ENCODE data around the gene VAMP2.

Gene VAMP2

DNA sequence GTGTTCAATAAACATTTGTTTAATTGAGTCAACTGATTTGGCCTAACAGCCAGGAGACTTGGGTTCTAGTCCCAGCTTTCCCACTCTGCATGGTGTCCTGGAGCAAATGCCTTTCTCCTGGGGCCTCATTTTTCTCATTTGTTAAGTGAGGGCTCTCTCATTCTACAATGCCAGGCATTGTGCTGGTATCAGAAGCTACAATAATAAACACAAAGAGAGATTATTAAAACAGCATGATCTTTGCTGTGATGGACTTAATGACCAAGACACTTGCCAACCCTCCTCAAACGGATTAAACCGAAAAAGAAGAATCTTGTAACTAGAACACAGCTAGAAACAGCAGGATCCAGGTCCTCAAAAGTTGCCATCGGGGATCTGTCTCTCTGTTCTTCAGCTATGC is 4.8 kb upstream of the VAMP2 start:
- no peak overlapping the region for H3K4me3 ChIP-seq
- no peaks in the 10 kb centered on the region for H3K36me3 ChIP-seq
- H4K20me1 ChIP-seq: peaks cover 0 to under 1% (median 0%) of the 10 kb centered on the region in 11 experiments; a peak in 2 of 22 replicates
- TF ChIP-seq Cebpa-rat (IDR thresholded peaks at IDR 0.05): no peak
- no peak overlapping the region for H3K27ac ChIP-seq
- H3K9me3 ChIP-seq (replicated peaks in 1 of 11): no peaks in the 10 kb centered on the region
- peaks cover 40 to 54% (median 51%) of the 10 kb centered on the region in 10 experiments for H3K4me1 ChIP-seq
- peak overlapping the region in 4 of 11 experiments; percentile 8 to 19 (median 17); a peak in 2 of 22 replicates for H3K9ac ChIP-seq
- no peak overlapping the region for H3K4me2 ChIP-seq
- H3K27me3 ChIP-seq: no peaks in the 10 kb centered on the region

DNA sequence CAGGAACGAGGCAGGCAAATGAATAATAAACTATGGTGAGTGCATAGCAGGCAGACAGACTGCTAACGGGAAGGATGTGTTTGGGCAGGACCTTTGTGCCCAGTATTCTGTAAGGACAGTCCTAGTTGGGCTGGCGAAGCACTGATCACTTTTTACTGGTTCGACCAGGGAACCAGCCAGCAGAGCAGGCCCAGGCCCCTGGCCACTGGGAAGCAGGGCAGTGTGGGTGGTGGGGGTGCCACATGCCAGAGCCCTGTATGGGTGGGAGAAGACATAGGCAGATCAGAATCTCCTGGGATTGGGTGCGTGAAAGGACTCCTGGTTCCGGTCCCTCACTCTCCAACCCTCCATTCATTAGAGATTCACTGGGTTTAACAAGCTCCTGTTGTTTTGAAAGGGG is 4.0 kb upstream of the VAMP2 start:
- H3K4me1 ChIP-seq: peaks cover 38 to 52% (median 47%) of the 10 kb centered on the region in 10 experiments
- no peak overlapping the region for H3K27ac ChIP-seq
- H3K36me3 ChIP-seq: peaks cover 0 to under 1% (median 0%) of the 10 kb centered on the region in 11 experiments; a peak in 3 of 22 replicates
- TF ChIP-seq Cebpa-rat (IDR thresholded peaks at IDR 0.05): no peak
- H3K27me3 ChIP-seq: no peaks in the 10 kb centered on the region
- peaks cover 0 to 8% (median 5%) of the 10 kb centered on the region in 11 experiments; a peak in 16 of 22 replicates for H4K20me1 ChIP-seq
- no peaks in the 10 kb centered on the region for H3K9me3 ChIP-seq (replicated peaks in 1 of 11)
- no peak overlapping the region for H3K4me2 ChIP-seq
- no peak overlapping the region for H3K4me3 ChIP-seq
- peak overlapping the region in 3 of 11 experiments; percentile 18 to 31 (median 26); a peak in 2 of 22 replicates for H3K9ac ChIP-seq

DNA sequence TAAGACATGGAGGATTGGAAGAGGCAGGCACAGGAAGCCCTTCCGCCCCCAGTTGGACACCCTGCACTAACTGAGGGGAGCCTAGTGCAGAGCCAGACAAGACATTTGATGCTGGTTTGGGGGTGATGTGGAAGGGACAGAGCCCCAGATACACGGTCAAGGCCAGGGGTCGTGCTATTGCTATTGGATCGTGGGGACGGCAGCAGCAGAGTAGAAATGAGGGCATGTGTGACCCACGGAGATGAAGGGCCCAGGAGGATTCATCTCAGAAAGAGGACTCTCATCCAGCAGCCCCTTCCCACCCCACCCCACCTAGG is 2.0 kb upstream of the VAMP2 start:
- peaks cover 8 to 20% (median 15%) of the 10 kb centered on the region in 11 experiments; a peak in 19 of 22 replicates for H3K36me3 ChIP-seq
- TF ChIP-seq Cebpa-rat (IDR thresholded peaks at IDR 0.05): no peak
- H3K9ac ChIP-seq: peak overlapping the region; percentile 55 to 100 (median 99); a peak in 19 of 22 replicates
- H3K27ac ChIP-seq: peak overlapping the region; percentile 93 to 100 (median 98); a peak in 20 of 22 replicates
- peaks cover 45 to 52% (median 47%) of the 10 kb centered on the region in 10 experiments for H3K4me1 ChIP-seq
- peak overlapping the region in 3 of 10 experiments; percentile 40 to 100 (median 96); a peak in 4 of 20 replicates for H3K4me3 ChIP-seq
- peak overlapping the region; percentile 82 to 100 (median 95) for H3K4me2 ChIP-seq
- peaks cover 4 to 28% (median 20%) of the 10 kb centered on the region in 11 experiments; a peak in 17 of 22 replicates for H4K20me1 ChIP-seq
- H3K9me3 ChIP-seq (replicated peaks in 1 of 11): no peaks in the 10 kb centered on the region
- no peaks in the 10 kb centered on the region for H3K27me3 ChIP-seq

DNA sequence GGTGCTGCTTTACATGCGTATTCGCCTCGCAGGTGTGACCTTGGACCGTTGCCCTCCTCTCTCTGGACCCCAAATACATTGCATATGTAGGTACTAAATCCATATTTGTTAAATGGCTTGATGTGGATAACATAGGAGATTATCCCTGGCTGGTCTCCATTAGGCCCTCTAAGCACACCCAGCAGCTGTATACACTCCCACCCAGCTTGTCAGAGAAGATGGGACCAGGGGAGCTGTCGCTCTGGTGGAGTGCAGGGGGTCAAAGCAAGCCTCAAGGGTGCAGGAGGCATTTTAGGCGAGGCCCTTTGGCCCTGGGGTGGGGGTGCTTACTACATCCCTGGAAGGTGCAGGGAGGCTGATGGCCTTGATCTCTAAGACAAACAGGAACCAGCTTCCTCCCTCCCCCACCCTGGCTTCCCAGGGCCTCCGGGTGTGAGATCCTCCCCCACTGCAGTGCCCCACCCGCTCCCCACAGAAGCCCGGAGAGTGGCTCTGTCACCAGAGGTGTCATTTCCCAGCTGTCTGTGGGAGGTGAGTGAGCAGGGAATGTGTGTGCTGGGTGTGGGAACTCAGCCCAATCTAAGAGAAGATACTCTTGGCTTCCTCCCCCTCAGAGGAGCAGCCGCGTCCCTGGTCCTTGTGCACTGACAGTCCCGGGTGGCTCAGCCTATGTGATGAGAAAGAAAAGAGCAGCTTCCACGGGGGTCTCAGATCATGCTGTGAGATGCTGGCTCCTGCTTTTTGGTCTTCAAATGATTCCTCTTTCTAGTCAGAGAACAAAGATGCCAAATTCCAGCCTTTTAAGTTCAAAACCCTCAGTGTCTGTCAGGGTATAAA is 1.4 kb upstream of the VAMP2 start:
- peak overlapping the region; percentile 93 to 100 (median 98); a peak in 21 of 22 replicates for H3K27ac ChIP-seq

DNA sequence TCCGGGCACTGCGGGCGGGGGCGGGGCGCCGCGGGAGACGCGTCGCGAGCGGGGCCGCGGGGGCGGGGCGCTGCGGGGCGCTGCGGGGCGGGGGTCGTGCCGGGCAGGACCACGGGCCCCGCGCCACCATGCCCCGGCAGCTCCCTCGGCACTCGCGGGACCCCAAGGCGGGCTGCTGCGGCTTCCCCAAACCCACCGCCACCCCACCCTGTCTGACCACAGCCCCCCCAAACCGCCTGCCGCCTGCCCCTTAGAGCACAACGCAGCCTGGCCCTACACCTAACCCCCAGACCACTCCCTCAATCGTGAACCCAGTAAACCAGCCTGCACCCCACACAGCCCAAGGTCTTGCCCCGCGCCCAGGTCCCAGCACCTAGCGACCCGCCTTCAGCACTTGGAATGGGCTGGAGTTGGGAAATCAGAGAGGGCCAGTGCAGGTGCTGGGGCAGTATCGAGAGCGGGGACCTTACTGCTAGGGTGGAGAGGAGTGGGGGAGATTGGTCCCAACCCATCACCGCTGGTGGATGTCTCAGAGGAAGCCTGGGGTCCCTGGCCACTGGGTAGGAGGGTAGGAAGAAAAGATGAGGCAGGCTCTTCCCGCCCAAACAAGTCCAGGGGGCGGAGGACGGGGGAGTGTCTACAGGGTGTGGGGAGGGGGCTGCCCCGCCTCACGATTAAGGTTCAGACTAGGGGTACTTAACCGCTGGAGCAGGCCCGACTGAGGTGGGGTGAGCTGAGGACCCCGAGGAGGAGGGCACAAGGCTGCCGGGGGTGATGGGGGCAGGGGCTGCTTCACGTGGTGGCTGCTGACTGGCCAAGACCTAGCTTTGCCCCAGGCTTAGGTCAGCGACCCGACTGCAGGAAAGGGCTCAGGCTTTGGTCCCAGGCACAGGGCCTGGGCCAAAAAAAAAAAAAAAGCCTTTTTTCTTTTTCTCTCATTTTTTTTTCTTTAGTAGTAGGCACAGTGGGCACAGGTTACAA is 539 bp upstream of the VAMP2 start:
- H4K20me1 ChIP-seq: peaks cover 10 to 37% (median 26%) of the 10 kb centered on the region in 11 experiments; a peak in 17 of 22 replicates
- peak overlapping the region; percentile 92 to 100 (median 100) for H3K4me3 ChIP-seq
- H3K27me3 ChIP-seq: no peaks in the 10 kb centered on the region
- H3K9ac ChIP-seq: peak overlapping the region; percentile 96 to 100 (median 99)
- H3K27ac ChIP-seq: peak overlapping the region; percentile 93 to 100 (median 98)
- peak overlapping the region; percentile 82 to 100 (median 95) for H3K4me2 ChIP-seq
- H3K9me3 ChIP-seq (replicated peaks in 1 of 11): no peaks in the 10 kb centered on the region
- no peak for TF ChIP-seq Cebpa-rat (IDR thresholded peaks at IDR 0.05)
- peaks cover 13 to 26% (median 21%) of the 10 kb centered on the region in 11 experiments; a peak in 20 of 22 replicates for H3K36me3 ChIP-seq
- H3K4me1 ChIP-seq: peaks cover 51 to 61% (median 55%) of the 10 kb centered on the region in 10 experiments

More for the DNA sequence above, 1.4 kb upstream of the VAMP2 start:
- Histone ChIP-seq H3K36me3 (peaks cover 13 to 26% (median 21%) of the 10 kb centered on the region in 11 experiments; a peak in 20 of 22 replicates), H3K9me3 (replicated peaks in 1 of 11) (no peaks in the 10 kb centered on the region), H3K27me3 (no peaks in the 10 kb centered on the region), H3K4me3 (peak overlapping the region; percentile 40 to 100 (median 100); a peak in 13 of 20 replicates), H4K20me1 (peaks cover 9 to 34% (median 26%) of the 10 kb centered on the region in 11 experiments; a peak in 17 of 22 replicates), H3K4me1 (peaks cover 49 to 56% (median 51%) of the 10 kb centered on the region in 10 experiments), H3K9ac (peak overlapping the region; percentile 96 to 100 (median 99); a peak in 21 of 22 replicates), H3K4me2 (peak overlapping the region; percentile 82 to 100 (median 95))
- no peak for TF ChIP-seq Cebpa-rat (IDR thresholded peaks at IDR 0.05)

DNA sequence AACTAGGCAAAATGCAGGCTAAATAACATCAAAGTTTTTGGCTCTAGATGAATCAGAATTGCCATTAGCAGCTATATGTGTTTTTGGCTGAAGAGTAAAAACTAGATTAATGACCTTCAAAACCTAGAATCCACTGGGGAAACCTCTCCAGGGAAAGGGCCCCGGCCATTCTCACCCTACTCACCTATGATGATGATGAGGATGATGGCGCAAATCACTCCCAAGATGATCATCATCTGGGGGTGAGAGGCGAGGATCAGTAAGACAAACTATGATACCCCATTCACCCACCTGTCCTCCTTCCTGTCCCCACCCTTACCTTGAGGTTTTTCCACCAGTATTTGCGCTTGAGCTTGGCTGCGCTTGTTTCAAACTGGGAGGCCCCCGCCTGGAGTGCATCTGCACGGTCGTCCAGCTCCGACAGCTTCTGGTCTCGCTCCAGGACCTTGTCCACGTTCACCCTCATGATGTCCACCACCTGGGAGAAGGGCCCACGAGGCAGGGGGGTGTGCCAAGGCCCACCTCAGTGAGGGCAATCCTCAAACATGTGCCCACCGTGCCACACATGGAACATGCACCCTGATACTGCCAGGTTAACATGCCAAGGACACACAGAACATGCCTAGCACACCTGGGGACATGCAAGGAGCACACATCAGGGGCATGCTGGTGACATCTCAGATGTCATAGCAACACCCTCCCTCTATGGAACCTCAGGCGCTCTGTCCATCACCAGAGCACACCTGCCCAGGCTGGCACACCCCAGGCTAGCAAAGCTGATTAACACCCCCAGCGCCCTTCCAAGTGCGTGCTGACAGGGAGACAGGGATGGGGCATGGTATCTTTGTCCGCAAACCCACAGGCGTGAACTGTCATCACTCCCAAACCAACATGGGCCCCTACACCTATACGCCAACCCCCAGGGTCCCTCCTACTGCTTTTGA is 1.2 kb downstream of the VAMP2 start:
- H3K27ac ChIP-seq: peak overlapping the region; percentile 93 to 100 (median 98)

DNA sequence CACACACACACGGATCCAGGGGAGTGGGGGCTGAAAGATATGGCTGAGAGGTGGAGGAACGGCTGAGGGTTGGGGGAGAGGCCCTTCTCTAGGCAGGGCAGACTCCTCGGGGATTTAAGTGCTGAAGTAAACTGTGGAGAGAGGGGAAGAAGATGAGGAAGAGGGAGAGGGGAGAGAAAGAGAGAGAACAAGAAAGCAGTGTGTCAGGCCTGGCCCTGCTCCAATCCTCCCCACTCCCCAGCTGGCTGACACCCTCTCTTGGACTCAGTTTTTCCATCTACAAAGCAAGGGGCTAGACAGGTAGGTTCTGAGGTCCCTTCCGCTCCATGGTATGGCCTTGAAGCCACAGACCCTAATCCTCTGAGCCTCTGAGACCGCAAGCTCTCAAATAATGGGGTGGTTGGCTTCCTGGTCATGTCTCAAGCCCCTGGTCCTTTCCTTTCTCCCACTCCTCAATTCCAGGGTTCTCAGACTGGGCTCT is 2.0 kb downstream of the VAMP2 start:
- H4K20me1 ChIP-seq: peaks cover 10 to 37% (median 26%) of the 10 kb centered on the region in 11 experiments; a peak in 17 of 22 replicates
- TF ChIP-seq Cebpa-rat (IDR thresholded peaks at IDR 0.05): no peak
- H3K4me3 ChIP-seq: peak overlapping the region; percentile 92 to 100 (median 100)
- peak overlapping the region; percentile 92 to 100 (median 100) for H3K4me2 ChIP-seq
- no peaks in the 10 kb centered on the region for H3K9me3 ChIP-seq (replicated peaks in 1 of 11)
- H3K9ac ChIP-seq: peak overlapping the region; percentile 55 to 100 (median 99); a peak in 21 of 22 replicates
- peaks cover 61 to 75% (median 70%) of the 10 kb centered on the region in 10 experiments for H3K4me1 ChIP-seq
- H3K27me3 ChIP-seq: no peaks in the 10 kb centered on the region
- H3K27ac ChIP-seq: peak overlapping the region; percentile 24 to 100 (median 43); a peak in 20 of 22 replicates
- H3K36me3 ChIP-seq: peaks cover 13 to 30% (median 21%) of the 10 kb centered on the region in 11 experiments; a peak in 20 of 22 replicates

More for the DNA sequence above, 1.2 kb downstream of the VAMP2 start:
- Histone ChIP-seq H3K4me3 (peak overlapping the region; percentile 92 to 100 (median 100)), H3K4me1 (peaks cover 57 to 71% (median 67%) of the 10 kb centered on the region in 10 experiments), H4K20me1 (peaks cover 10 to 37% (median 26%) of the 10 kb centered on the region in 11 experiments; a peak in 17 of 22 replicates), H3K9me3 (replicated peaks in 1 of 11) (no peaks in the 10 kb centered on the region), H3K27me3 (no peaks in the 10 kb centered on the region), H3K36me3 (peaks cover 13 to 30% (median 21%) of the 10 kb centered on the region in 11 experiments; a peak in 20 of 22 replicates), H3K4me2 (peak overlapping the region; percentile 92 to 100 (median 100)), H3K9ac (peak overlapping the region; percentile 96 to 100 (median 99))
- no peak for TF ChIP-seq Cebpa-rat (IDR thresholded peaks at IDR 0.05)

All from BLaER1 treated with 17β-estradiol and CSF1 and Interleukin-3, amounts not matched to agents 10 nM and 100 nM (cell line).